NCI-H187 treated with DMSO at 0.1 percent for 48 hours (cell line): ENCODE measurements around the gene NCCRP1.

Experiments
- DNase-seq: peaks from one replicate; lab custom pipeline; 2025; lab: John Stamatoyannopoulos, UW

The NCCRP1 gene

GRCh38 chr19:39180749-39181148, 16.0 kb upstream of the NCCRP1 start:
- no peak for DNase-seq

GRCh38 chr19:39181500-39182173, 15.1 kb upstream of the NCCRP1 start:
- DNase-seq: no peak

- DNase-seq: no peak
Observed at GRCh38 chr19:39182174-39182505, 14.6 kb upstream of the NCCRP1 start.

- DNase-seq: no peak
Observed at GRCh38 chr19:39183104-39183503, 13.7 kb upstream of the NCCRP1 start.

- no peak for DNase-seq
Observed at GRCh38 chr19:39186391-39186790, 10.4 kb upstream of the NCCRP1 start.

- no peak for DNase-seq
Observed at GRCh38 chr19:39187552-39187943, 9.2 kb upstream of the NCCRP1 start.

- DNase-seq: no peak
Observed at GRCh38 chr19:39188960-39189359, 7.8 kb upstream of the NCCRP1 start.

- DNase-seq: no peak
Observed at GRCh38 chr19:39190768-39191167, 6.0 kb upstream of the NCCRP1 start.

- DNase-seq: no peak
Observed at GRCh38 chr19:39192846-39193245, 3.9 kb upstream of the NCCRP1 start.

GRCh38 chr19:39193803-39194202, 3.0 kb upstream of the NCCRP1 start:
- DNase-seq: no peak

GRCh38 chr19:39194832-39195542, 1.8 kb upstream of the NCCRP1 start:
- no peak for DNase-seq

- DNase-seq: no peak
Observed at GRCh38 chr19:39195755-39196154, 1.0 kb upstream of the NCCRP1 start.

- no peak for DNase-seq
Observed at GRCh38 chr19:39196320-39196719, 444 bp upstream of the NCCRP1 start.

- DNase-seq: no peak
Observed at GRCh38 chr19:39197808-39198207, 1.0 kb downstream of the NCCRP1 start.

GRCh38 chr19:39199025-39199424, 2.3 kb downstream of the NCCRP1 start:
- DNase-seq: no peak

- no peak for DNase-seq
Observed at GRCh38 chr19:39200066-39200802, 3.5 kb downstream of the NCCRP1 start.

GRCh38 chr19:39200803-39201115, 4.0 kb downstream of the NCCRP1 start:
- no peak for DNase-seq

- no peak for DNase-seq
Observed at GRCh38 chr19:39202998-39203355, 6.2 kb downstream of the NCCRP1 start.

GRCh38 chr19:39203372-39204341, 6.9 kb downstream of the NCCRP1 start, which contains the start of gene SYCN:
Gene SYCN (minus strand): TSS chr19:39204263. CDS start chr19:39204254, 9 bp downstream.
- DNase-seq: no peak

GRCh38 chr19:39205449-39205764, 8.6 kb downstream of the NCCRP1 start:
- no peak for DNase-seq

GRCh38 chr19:39206122-39206521, 9.4 kb downstream of the NCCRP1 start:
- DNase-seq: no peak

GRCh38 chr19:39207293-39207836, 10.6 kb downstream of the NCCRP1 start:
- no peak for DNase-seq
